K562 (cell line): ENCODE results near the gene MCL1. TPM values are rescaled to one million over a fixed set of nuclear protein-coding genes. Genes with fewer than 3 reads are reported as not detected.
A peak's percentile ranks its signal among the peaks of the same experiment; 100 is the strongest.

Experiments
- E2F8 ChIP-seq: fragments of 450-650 bp; IDR thresholded peaks from 2 replicates; pipeline ENCODE4 v1.7.1; 2018; ENCODE audit warnings: mild to moderate bottlenecking, low read depth; ENCODE audit not compliant: partially characterized antibody
- FOXJ2 ChIP-seq: fragments of 200-800 bp; sonication (Bioruptor generic); IDR thresholded peaks from 2 replicates; pipeline ENCODE4 v1.6.1; 2016; ENCODE audit warnings: missing genetic modification characterization, missing compliant biosample characterization
- HMG20B ChIP-seq: fragments of 250-450 bp; sonication (Bioruptor Pico); IDR thresholded peaks from 2 replicates; pipeline ENCODE4 v1.5.0; 2021; ENCODE audit warnings: mild to moderate bottlenecking
- SIRT6 ChIP-seq: IDR thresholded peaks from one replicate; pipeline ENCODE4 v1.6.1; 2012; ENCODE audit warnings: low read depth, mild to moderate bottlenecking, control low read depth, inconsistent platforms, low read length, moderate library complexity
- SMC3 ChIP-seq: conservative IDR thresholded peaks from 2 replicates; pipeline ENCODE4 v1.6.1; 2011; ENCODE audit warnings: low read depth, low read length, improper control_type of control experiment; ENCODE audit not compliant: insufficient read depth
- SNIP1 ChIP-seq: fragments of 450-650 bp; IDR thresholded peaks from 2 replicates; pipeline ENCODE4 v1.7.1; 2017; ENCODE audit warnings: low read depth, mild to moderate bottlenecking
- STAT5A ChIP-seq: IDR thresholded peaks from 2 replicates; pipeline ENCODE4 v1.6.1; 2012; ENCODE audit warnings: low read length, inconsistent platforms, borderline replicate concordance
- TAF7 ChIP-seq: fragments of 450-650 bp; IDR thresholded peaks from 2 replicates; pipeline ENCODE4 v1.6.1; 2016; ENCODE audit warnings: missing genetic modification characterization, missing compliant biosample characterization
- THRB ChIP-seq: fragments of 450-650 bp; formaldehyde crosslinking; conservative IDR thresholded peaks from 2 replicates; pipeline ENCODE4 v1.4.0; 2022; ENCODE audit warnings: mild to moderate bottlenecking, missing genetic modification characterization
- YBX1 ChIP-seq: fragments of 450-650 bp; IDR thresholded peaks from 2 replicates; pipeline ENCODE4 v1.7.1; 2016; ENCODE audit warnings: mild to moderate bottlenecking
- ZBTB8A ChIP-seq: fragments of 450-650 bp; IDR thresholded peaks from 2 replicates; pipeline ENCODE4 v1.6.1; 2018; ENCODE audit warnings: mild to moderate bottlenecking, moderate library complexity; ENCODE audit not compliant: partially characterized antibody
- ZNF41 ChIP-seq: fragments of 250-450 bp; sonication (Bioruptor Pico); conservative IDR thresholded peaks from 2 replicates; pipeline ENCODE4 v1.4.0; 2020; ENCODE audit warnings: mild to moderate bottlenecking
- ZNF668 ChIP-seq: fragments of 250-450 bp; sonication (Bioruptor Pico); IDR thresholded peaks from 2 replicates; pipeline ENCODE4 v1.8.0; 2022; ENCODE audit warnings: mild to moderate bottlenecking, inconsistent platforms
- polyA plus RNA-seq, 8 experiments: library from polyadenylated mRNA; depleted of rRNA in 4 of 8; stranded (reverse) in 5 of 8; unstranded in 3 of 8; fragments of >200 nt; fragmentation: Nextera tagmentation in 2 of 8; fragmentation: Illumina TruSeq in 1 of 8; extraction: Ambion mirVana in 2 of 8; extraction: Trizol in 1 of 8; gene quantifications; 2 replicates each; pipeline versions ENCODE4 v1.2.1 to v1.2.3, GENCODE V29; 2011 to 2014; ENCODE audit warnings: inconsistent platforms in 1 of 8, missing spikeins in 1 of 8
- total RNA-seq, 7 experiments: library from RNA; depleted of rRNA in 6 of 7; stranded (reverse); fragments of >200 nt in 6 of 7; fragmentation: Illumina TruSeq in 2 of 7; extraction: Trizol in 2 of 7; gene quantifications; 2 replicates each; pipeline versions ENCODE4 v1.2.1 to v1.2.3, GENCODE V29; 2011 to 2021; ENCODE audit warnings: low replicate concordance in 1 of 7
- TF ChIP-seq, protein P1 (sequence below): fragments of 450-650 bp; IDR thresholded peaks from 2 replicates; pipeline ENCODE4 v1.6.1; 2016; ENCODE audit warnings: borderline replicate concordance
- TF ChIP-seq, protein P2 (sequence below): sonication (generic); formaldehyde crosslinking; IDR thresholded peaks from 2 replicates; pipeline ENCODE4 v1.8.0; 2023; ENCODE audit warnings: missing genetic modification reagents, mild to moderate bottlenecking, borderline replicate concordance

The MCL1 gene
- total and polyA plus RNA-seq, 9 of the 15 experiments (the other 6 are each of a cell fraction or from before 2014, with no cell fraction given), result 27.1 to 224 (median 138) TPM

DNA sequence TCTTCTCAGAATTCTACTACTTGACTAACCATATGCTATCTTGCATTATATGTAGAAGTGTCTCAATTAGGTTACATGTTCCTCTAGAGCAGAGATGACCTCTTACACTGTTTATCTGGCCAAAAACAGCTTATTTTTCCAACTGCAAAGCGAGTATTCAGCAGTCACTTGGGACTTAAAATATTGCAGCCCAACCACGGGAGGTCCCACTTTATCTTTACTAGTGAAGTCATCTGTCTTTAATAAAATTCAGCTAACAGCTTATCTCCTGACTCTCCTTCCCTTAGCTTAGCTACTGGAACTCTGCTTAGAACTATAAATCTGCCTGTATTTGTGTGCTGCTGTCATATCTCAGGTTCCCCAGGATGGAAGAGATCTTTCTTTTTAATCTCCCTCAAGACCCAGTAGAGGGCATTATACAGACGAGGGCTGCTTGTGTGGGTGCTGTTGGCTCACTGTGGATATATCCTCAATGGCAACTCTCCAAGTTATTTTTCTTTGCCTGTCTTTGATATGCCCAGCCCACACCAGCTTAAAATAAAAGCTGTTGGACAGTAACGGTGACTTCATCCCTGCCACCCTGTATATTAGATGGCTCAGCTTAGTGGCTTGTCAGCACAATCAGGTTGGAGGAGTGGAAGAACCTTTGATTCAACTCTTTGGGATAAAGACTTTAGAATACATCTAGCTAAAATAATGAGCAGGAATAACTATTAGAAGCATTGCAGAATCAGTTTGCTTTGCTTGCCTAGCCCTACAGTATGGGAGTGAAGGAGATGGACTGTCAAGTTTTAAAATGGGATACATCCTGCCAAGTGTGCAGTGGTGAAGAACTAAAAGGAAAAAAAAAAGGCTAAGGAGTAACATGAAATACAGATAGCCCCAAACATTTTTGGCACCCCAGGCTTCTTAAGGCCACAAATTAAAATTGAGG, 40.4 kb upstream of the MCL1 start (continued):
- TF ChIP-seq FOXJ2 (tag) (no peak), SMC3 (0 out of 2 replicates have a peak, but pooled peaks have one; percentile 9), ZNF668 (CRISPR knock-in tag) (no peak), HMG20B (CRISPR knock-in tag) (no peak), SIRT6 (no peak), ZBTB8A (no peak), YBX1 (no peak), TAF7 (tag) (no peak), ZNF41 (CRISPR knock-in tag) (no peak), THRB (CRISPR knock-in tag) (no peak), SNIP1 (no peak), STAT5A (peak; percentile 96), E2F8 (peak; percentile 75)
- TF ChIP-seq, protein P1, sequence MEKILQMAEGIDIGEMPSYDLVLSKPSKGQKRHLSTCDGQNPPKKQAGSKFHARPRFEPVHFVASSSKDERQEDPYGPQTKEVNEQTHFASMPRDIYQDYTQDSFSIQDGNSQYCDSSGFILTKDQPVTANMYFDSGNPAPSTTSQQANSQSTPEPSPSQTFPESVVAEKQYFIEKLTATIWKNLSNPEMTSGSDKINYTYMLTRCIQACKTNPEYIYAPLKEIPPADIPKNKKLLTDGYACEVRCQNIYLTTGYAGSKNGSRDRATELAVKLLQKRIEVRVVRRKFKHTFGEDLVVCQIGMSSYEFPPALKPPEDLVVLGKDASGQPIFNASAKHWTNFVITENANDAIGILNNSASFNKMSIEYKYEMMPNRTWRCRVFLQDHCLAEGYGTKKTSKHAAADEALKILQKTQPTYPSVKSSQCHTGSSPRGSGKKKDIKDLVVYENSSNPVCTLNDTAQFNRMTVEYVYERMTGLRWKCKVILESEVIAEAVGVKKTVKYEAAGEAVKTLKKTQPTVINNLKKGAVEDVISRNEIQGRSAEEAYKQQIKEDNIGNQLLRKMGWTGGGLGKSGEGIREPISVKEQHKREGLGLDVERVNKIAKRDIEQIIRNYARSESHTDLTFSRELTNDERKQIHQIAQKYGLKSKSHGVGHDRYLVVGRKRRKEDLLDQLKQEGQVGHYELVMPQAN, result no peak
- TF ChIP-seq, protein P2, sequence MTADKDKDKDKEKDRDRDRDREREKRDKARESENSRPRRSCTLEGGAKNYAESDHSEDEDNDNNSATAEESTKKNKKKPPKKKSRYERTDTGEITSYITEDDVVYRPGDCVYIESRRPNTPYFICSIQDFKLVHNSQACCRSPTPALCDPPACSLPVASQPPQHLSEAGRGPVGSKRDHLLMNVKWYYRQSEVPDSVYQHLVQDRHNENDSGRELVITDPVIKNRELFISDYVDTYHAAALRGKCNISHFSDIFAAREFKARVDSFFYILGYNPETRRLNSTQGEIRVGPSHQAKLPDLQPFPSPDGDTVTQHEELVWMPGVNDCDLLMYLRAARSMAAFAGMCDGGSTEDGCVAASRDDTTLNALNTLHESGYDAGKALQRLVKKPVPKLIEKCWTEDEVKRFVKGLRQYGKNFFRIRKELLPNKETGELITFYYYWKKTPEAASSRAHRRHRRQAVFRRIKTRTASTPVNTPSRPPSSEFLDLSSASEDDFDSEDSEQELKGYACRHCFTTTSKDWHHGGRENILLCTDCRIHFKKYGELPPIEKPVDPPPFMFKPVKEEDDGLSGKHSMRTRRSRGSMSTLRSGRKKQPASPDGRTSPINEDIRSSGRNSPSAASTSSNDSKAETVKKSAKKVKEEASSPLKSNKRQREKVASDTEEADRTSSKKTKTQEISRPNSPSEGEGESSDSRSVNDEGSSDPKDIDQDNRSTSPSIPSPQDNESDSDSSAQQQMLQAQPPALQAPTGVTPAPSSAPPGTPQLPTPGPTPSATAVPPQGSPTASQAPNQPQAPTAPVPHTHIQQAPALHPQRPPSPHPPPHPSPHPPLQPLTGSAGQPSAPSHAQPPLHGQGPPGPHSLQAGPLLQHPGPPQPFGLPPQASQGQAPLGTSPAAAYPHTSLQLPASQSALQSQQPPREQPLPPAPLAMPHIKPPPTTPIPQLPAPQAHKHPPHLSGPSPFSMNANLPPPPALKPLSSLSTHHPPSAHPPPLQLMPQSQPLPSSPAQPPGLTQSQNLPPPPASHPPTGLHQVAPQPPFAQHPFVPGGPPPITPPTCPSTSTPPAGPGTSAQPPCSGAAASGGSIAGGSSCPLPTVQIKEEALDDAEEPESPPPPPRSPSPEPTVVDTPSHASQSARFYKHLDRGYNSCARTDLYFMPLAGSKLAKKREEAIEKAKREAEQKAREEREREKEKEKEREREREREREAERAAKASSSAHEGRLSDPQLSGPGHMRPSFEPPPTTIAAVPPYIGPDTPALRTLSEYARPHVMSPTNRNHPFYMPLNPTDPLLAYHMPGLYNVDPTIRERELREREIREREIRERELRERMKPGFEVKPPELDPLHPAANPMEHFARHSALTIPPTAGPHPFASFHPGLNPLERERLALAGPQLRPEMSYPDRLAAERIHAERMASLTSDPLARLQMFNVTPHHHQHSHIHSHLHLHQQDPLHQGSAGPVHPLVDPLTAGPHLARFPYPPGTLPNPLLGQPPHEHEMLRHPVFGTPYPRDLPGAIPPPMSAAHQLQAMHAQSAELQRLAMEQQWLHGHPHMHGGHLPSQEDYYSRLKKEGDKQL (CRISPR knock-in tag), result no peak
